A673 (cell line): ENCODE data around the gene COL4A1. TPM values are rescaled to one million over a fixed set of nuclear protein-coding genes. Genes with fewer than 3 reads are reported as not detected.

ENCODE experiments used
- BruUV-seq: library from RNA; stranded (reverse); fragments of 400-500 nt; replicated peaks from 2 replicates; lab custom pipeline; 2021; lab: Mats Ljungman, UMichigan
- CTCF ChIA-PET: fragments of 300-600 bp; sonication (Branson Sonifier 250); formaldehyde crosslinking; loops from one replicate; lab custom pipeline; 2022; ENCODE audit warnings: antibody characterized with exemption; lab: Charles Lee
- POLR2A ChIA-PET: fragments of 300-600 bp; sonication (Branson Sonifier 250); formaldehyde crosslinking; loops from one replicate; lab custom pipeline; 2022; ENCODE audit warnings: antibody characterized with exemption; ENCODE audit not compliant: low non-redundant PET; lab: Charles Lee
- DNase-seq: peaks from one replicate; pipeline ENCODE4 v3.0.0-alpha.2; 2015; ENCODE audit warnings: low spot score
- H3K27ac ChIP-seq: fragments of 200-600 bp; sonication (generic); 2 replicates; pipeline ENCODE4 v1.5.1; 2016; ENCODE audit warnings: mixed run types, low read depth, mild to moderate bottlenecking, mixed read lengths, antibody characterized with exemption, low read length; ENCODE audit not compliant: poor library complexity, severe bottlenecking
- H3K27me3 ChIP-seq: fragments of 200-600 bp; sonication (generic); replicated peaks from 2 replicates; pipeline ENCODE4 v1.6.1; 2017; ENCODE audit warnings: mixed run types, low read depth, mild to moderate bottlenecking, mixed read lengths, antibody characterized with exemption, low read length; ENCODE audit not compliant: insufficient read depth, poor library complexity
- H3K36me3 ChIP-seq: fragments of 200-600 bp; sonication (generic); 2 replicates; pipeline ENCODE4 v1.6.1; 2016; ENCODE audit warnings: mixed run types, mild to moderate bottlenecking, mixed read lengths, antibody characterized with exemption, low read length; ENCODE audit not compliant: insufficient read depth, poor library complexity, severe bottlenecking
- H3K4me1 ChIP-seq: fragments of 200-600 bp; sonication (generic); 2 replicates; pipeline ENCODE4 v1.6.1; 2017; ENCODE audit warnings: mixed run types, mild to moderate bottlenecking, mixed read lengths, antibody characterized with exemption, low read length; ENCODE audit not compliant: insufficient read depth, poor library complexity, severe bottlenecking
- H3K4me3 ChIP-seq: fragments of 200-600 bp; sonication (generic); 2 replicates; pipeline ENCODE4 v1.5.1; 2016; ENCODE audit warnings: low read depth, mixed run types, mild to moderate bottlenecking, mixed read lengths, low read length; ENCODE audit not compliant: poor library complexity, severe bottlenecking
- H3K9me3 ChIP-seq: fragments of 200-600 bp; sonication (generic); 2 replicates; pipeline ENCODE4 v1.6.1; 2016; ENCODE audit warnings: mixed run types, low read depth, mild to moderate bottlenecking, mixed read lengths, antibody characterized with exemption, low read length; ENCODE audit not compliant: poor library complexity, severe bottlenecking
- CTCF ChIP-seq: fragments of 300-800, 200-600 bp; sonication (generic); conservative IDR thresholded peaks from 2 replicates; pipeline ENCODE4 v1.5.1; 2017; ENCODE audit warnings: low read depth, mild to moderate bottlenecking, antibody characterized with exemption, low read length, moderate library complexity, mixed read lengths
- EZH2 ChIP-seq: fragments of 200-600 bp; sonication (generic); IDR thresholded peaks from 2 replicates; pipeline ENCODE4 v1.6.1; 2017; ENCODE audit warnings: borderline replicate concordance, low read depth, mild to moderate bottlenecking, mixed read lengths, antibody characterized with exemption, low read length; ENCODE audit not compliant: poor library complexity, severe bottlenecking
- intact Hi-C: fragments of 100-400 bp; cut with micrococcal nuclease; formaldehyde crosslinking; loops from one replicate; pipeline ENCODE4 v1.10.0; 2022; ENCODE audit not compliant: unreplicated experiment
- total RNA-seq: library from RNA; stranded (reverse); gene quantifications from 2 replicates; pipeline ENCODE4 v1.2.3, GENCODE V29; 2021

Gene COL4A1
- total RNA-seq, 1 experiment from 2014 or later = 83.9 TPM

DNA sequence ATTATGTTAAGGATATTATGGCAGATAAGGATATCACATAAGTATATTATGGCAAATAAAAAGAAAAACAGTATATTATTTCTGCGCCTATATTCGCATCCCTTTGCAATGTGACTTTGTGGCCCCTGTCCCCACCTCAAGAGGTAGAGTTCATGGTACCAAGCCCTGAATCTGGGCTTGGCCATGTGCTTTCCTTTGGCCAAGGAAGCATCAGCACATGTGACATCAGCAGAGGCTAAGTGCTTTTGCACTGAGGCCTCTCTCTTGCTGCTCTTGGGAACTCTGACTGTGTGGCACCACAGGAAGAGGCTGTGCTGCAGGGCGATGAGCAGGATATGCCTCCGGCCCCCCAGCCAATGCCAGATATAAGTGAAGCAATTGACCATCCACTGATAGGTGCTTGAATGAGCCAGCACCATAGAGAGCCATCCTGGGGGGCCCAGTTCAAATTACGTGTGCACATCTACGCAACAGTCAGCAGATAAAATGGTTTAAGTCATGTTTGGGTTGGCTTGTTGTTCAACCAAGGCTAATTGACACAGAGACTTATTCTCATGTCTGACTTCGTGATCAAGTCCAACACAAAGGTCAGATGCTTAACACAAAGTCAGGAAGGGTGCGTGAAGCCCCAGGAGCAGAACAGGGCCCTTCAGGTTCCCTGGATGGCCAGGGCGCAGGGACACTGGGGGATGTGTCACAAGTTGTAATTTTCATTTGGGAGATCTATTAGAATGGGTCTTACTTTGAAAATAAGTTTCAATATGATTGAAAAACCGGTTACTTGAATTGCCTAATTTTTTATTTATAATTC, 173.3 kb downstream of the COL4A1 start:
- BruUV-seq = no TSS peak
- H3K9me3 ChIP-seq = no peaks in the 10 kb centered on the region
- intact Hi-C loops = no loop called here
- peaks cover 13% of the 10 kb centered on the region for H3K4me1 ChIP-seq
- no peaks in the 10 kb centered on the region for H3K27me3 ChIP-seq
- no peak for DNase-seq
- ChIA-PET POLR2A (interaction anchor here (0.8 kb wide), 1 partner anchor 19 kb away, joined by 5 read pairs; no protein-coding TSS in a partner anchor), CTCF (no interaction called here)
- TF ChIP-seq EZH2 = no peak
- no peak for TF ChIP-seq CTCF
- no peaks in the 10 kb centered on the region for H3K36me3 ChIP-seq
- H3K4me3 ChIP-seq = no peak overlapping the region
- no peak overlapping the region for H3K27ac ChIP-seq

GRCh38 chr13:110132225-110132982, 174.6 kb downstream of the COL4A1 start:
- TF ChIP-seq EZH2 = no peak
- TF ChIP-seq CTCF = no peak
- H3K9me3 ChIP-seq = no peaks in the 10 kb centered on the region
- no peak overlapping the region for H3K27ac ChIP-seq
- no peak overlapping the region for H3K4me3 ChIP-seq
- no peaks in the 10 kb centered on the region for H3K36me3 ChIP-seq
- intact Hi-C loops = no loop called here
- H3K27me3 ChIP-seq = no peaks in the 10 kb centered on the region
- peaks cover 10% of the 10 kb centered on the region for H3K4me1 ChIP-seq
- CTCF ChIA-PET = no interaction called here
- POLR2A ChIA-PET = interaction anchor here (0.8 kb wide), 1 partner anchor 20 kb away, joined by 5 read pairs; no protein-coding TSS in a partner anchor
- no TSS peak for BruUV-seq
- DNase-seq = no peak

- no TSS peak for BruUV-seq
- no peak for TF ChIP-seq CTCF
- no peak for TF ChIP-seq EZH2
- no peak overlapping the region for H3K4me3 ChIP-seq
- intact Hi-C loops = no loop called here
- no peaks in the 10 kb centered on the region for H3K27me3 ChIP-seq
- POLR2A ChIA-PET = no interaction called here
- CTCF ChIA-PET = no interaction called here
- no peaks in the 10 kb centered on the region for H3K9me3 ChIP-seq
- no peaks in the 10 kb centered on the region for H3K36me3 ChIP-seq
- peaks cover 7% of the 10 kb centered on the region for H3K4me1 ChIP-seq
- no peak for DNase-seq
- H3K27ac ChIP-seq = no peak overlapping the region
Observed at GRCh38 chr13:110131424-110131823, 175.5 kb downstream of the COL4A1 start.
